Smooth muscle cell (in vitro differentiated cells): ENCODE data around the gene MUC5B. TPM values are rescaled to one million over a fixed set of nuclear protein-coding genes. Genes with fewer than 3 reads are reported as not detected.
"Not testable (repeated sequence)": the region's sequence is repeated elsewhere in the genome, so short reads cannot be mapped to it uniquely, and the experiment has no call there.

Source experiments
- DNase-seq: peaks from one replicate; lab custom pipeline; 2025; ENCODE audit not compliant: unreplicated experiment; lab: John Stamatoyannopoulos, UW
- H2AFZ ChIP-seq: fragments of 200-600 bp; sonication (generic); 2 replicates; pipeline ENCODE4 v1.6.0; 2016; ENCODE audit warnings: antibody characterized with exemption, low read depth, mild to moderate bottlenecking
- H3F3A ChIP-seq: fragments of 200-600 bp; sonication (generic); 2 replicates; pipeline ENCODE4 v1.6.0; 2017; ENCODE audit warnings: antibody characterized with exemption, low read depth
- H3K27ac ChIP-seq: fragments of 200-600 bp; sonication (generic); 2 replicates; pipeline ENCODE4 v1.5.1; 2016; ENCODE audit warnings: low read depth, mild to moderate bottlenecking
- H3K27me3 ChIP-seq: fragments of 200-600 bp; sonication (generic); 2 replicates; pipeline ENCODE4 v1.6.1; 2016; ENCODE audit warnings: low read depth, mild to moderate bottlenecking
- H3K36me3 ChIP-seq: fragments of 200-600 bp; sonication (generic); 2 replicates; pipeline ENCODE4 v1.5.1; 2016; ENCODE audit warnings: low read depth
- H3K4me1 ChIP-seq: fragments of 200-600 bp; sonication (generic); 2 replicates; pipeline ENCODE4 v1.5.1; 2016; ENCODE audit warnings: low read depth
- H3K4me2 ChIP-seq: fragments of 200-600 bp; sonication (generic); 2 replicates; pipeline ENCODE4 v1.6.0; 2016; ENCODE audit warnings: mild to moderate bottlenecking
- H3K4me3 ChIP-seq: fragments of 200-600 bp; sonication (generic); 2 replicates; pipeline ENCODE4 v1.5.1; 2016; ENCODE audit warnings: mild to moderate bottlenecking
- H3K79me2 ChIP-seq: fragments of 200-600 bp; sonication (generic); 2 replicates; pipeline ENCODE4 v1.6.0; 2016; ENCODE audit warnings: low read depth, mild to moderate bottlenecking
- H3K9ac ChIP-seq: fragments of 200-600 bp; sonication (generic); 2 replicates; pipeline ENCODE4 v1.6.0; 2016; ENCODE audit warnings: low read depth
- H3K9me3 ChIP-seq: fragments of 200-600 bp; sonication (generic); replicated peaks from 2 replicates; pipeline ENCODE4 v1.5.1; 2016; ENCODE audit warnings: low read depth
- H4K20me1 ChIP-seq: fragments of 200-600 bp; sonication (generic); 2 replicates; pipeline ENCODE4 v1.6.0; 2016; ENCODE audit warnings: low read depth
- WGBS: methylation state at CpG from one replicate; pipeline ENCODE4 v1.1.7; 2016; ENCODE audit warnings: low lambda C conversion rate; 5-methylcytosine and 5-hydroxymethylcytosine counted together
- polyA plus RNA-seq: library from polyadenylated mRNA; unstranded; fragments of >200 nt; fragmentation: Nextera tagmentation; extraction: Ambion mirVana; gene quantifications from 2 replicates; pipeline ENCODE4 v1.2.1, GENCODE V29; 2016
- total RNA-seq: library from RNA; depleted of rRNA; stranded (reverse); fragments of >200 nt; gene quantifications from 2 replicates; pipeline ENCODE4 v1.2.3, GENCODE V29; 2014
- TF ChIP-seq, protein P1 (sequence below): fragments of 200-600 bp; sonication (generic); IDR thresholded peaks from 2 replicates; pipeline ENCODE4 v1.5.1; 2017; ENCODE audit warnings: borderline replicate concordance, mild to moderate bottlenecking, antibody characterized with exemption; ENCODE audit not compliant: insufficient read depth, poor library complexity, severe bottlenecking

The MUC5B gene
- total and polyA plus RNA-seq, 2 experiments from 2014 or later: not detected

DNA sequence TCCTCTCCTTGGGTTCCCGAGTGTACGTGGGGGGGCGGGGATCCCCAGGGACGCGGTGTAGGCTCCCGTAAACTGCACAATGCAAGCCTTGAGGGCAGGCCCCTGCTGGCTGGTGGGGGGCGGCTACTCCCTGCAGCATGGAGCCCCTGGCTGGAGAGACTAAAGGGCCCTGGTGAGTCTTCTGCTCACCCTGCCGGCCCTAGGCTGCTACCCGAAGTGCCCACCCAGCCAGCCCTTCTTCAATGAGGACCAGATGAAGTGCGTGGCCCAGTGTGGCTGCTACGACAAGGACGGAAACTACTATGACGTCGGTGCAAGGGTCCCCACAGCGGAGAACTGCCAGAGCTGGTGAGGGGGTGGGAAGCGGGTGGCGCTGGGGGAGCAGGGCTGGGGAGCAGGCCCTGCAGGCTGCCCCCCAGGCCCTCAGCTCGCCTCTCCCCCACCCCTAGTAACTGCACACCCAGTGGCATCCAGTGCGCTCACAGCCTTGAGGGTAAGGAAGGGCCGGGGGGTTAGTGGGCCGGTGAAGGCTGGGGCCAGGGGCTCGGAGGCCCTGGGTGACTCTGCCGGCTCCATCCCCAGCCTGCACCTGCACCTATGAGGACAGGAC lies 16.8 kb downstream of the MUC5B start:
- H4K20me1 ChIP-seq: no peaks in the 10 kb centered on the region
- DNase-seq: no peak
- no peaks in the 10 kb centered on the region for H3K9me3 ChIP-seq
- H3K27ac ChIP-seq: no peak overlapping the region
- H3K9ac ChIP-seq: no peak overlapping the region
- no peaks in the 10 kb centered on the region for H3K36me3 ChIP-seq
- WGBS: 94% methylated on average over 13 of the region's 23 CpGs
- no peaks in the 10 kb centered on the region for H3K27me3 ChIP-seq
- no peaks in the 10 kb centered on the region for H3K79me2 ChIP-seq
- TF ChIP-seq, protein P1, sequence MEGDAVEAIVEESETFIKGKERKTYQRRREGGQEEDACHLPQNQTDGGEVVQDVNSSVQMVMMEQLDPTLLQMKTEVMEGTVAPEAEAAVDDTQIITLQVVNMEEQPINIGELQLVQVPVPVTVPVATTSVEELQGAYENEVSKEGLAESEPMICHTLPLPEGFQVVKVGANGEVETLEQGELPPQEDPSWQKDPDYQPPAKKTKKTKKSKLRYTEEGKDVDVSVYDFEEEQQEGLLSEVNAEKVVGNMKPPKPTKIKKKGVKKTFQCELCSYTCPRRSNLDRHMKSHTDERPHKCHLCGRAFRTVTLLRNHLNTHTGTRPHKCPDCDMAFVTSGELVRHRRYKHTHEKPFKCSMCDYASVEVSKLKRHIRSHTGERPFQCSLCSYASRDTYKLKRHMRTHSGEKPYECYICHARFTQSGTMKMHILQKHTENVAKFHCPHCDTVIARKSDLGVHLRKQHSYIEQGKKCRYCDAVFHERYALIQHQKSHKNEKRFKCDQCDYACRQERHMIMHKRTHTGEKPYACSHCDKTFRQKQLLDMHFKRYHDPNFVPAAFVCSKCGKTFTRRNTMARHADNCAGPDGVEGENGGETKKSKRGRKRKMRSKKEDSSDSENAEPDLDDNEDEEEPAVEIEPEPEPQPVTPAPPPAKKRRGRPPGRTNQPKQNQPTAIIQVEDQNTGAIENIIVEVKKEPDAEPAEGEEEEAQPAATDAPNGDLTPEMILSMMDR: no peak
- H3K4me2 ChIP-seq: no peak overlapping the region
- no peak overlapping the region for H2AFZ ChIP-seq
- no peaks in the 10 kb centered on the region for H3F3A ChIP-seq
- no peaks in the 10 kb centered on the region for H3K4me1 ChIP-seq
- no peak overlapping the region for H3K4me3 ChIP-seq

DNA sequence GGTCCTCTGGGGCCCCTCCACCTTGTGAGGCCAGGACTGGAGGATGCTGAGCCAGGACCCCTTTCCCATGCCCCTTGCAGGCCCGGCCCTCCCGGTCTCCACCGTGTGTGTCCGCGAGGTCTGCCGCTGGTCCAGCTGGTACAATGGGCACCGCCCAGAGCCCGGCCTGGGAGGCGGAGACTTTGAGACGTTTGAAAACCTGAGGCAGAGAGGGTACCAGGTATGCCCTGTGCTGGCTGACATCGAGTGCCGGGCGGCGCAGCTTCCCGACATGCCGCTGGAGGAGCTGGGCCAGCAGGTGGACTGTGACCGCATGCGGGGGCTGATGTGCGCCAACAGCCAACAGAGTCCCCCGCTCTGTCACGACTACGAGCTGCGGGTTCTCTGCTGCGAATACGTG lies 17.9 kb downstream of the MUC5B start:
- no peaks in the 10 kb centered on the region for H4K20me1 ChIP-seq
- 91% methylated on average over 25 of the region's 25 CpGs for WGBS
- no peak overlapping the region for H3K27ac ChIP-seq
- no peak for DNase-seq
- no peaks in the 10 kb centered on the region for H3F3A ChIP-seq
- H3K9ac ChIP-seq: no peak overlapping the region
- TF ChIP-seq, protein P1: no peak
- no peak overlapping the region for H2AFZ ChIP-seq
- H3K4me2 ChIP-seq: no peak overlapping the region
- H3K4me3 ChIP-seq: no peak overlapping the region
- H3K9me3 ChIP-seq: no peaks in the 10 kb centered on the region
- no peaks in the 10 kb centered on the region for H3K36me3 ChIP-seq
- H3K79me2 ChIP-seq: no peaks in the 10 kb centered on the region
- no peaks in the 10 kb centered on the region for H3K4me1 ChIP-seq
- H3K27me3 ChIP-seq: no peaks in the 10 kb centered on the region

DNA sequence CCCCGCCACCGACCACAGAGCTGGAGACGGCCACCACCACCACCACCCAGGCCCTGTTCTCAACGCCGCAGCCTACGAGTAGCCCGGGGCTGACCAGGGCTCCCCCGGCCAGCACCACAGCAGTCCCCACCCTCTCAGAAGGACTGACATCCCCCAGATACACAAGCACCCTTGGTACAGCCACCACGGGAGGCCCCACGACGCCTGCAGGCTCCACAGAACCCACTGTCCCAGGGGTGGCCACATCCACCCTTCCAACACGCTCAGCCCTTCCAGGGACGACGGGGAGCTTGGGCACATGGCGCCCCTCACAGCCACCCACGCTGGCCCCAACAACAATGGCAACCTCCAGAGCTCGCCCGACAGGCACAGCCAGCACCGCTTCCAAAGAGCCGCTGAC lies 18.8 kb downstream of the MUC5B start:
- DNase-seq: no peak
- Histone ChIP-seq H3K9me3 (no peaks in the 10 kb centered on the region), H4K20me1 (no peaks in the 10 kb centered on the region), H3K79me2 (no peaks in the 10 kb centered on the region), H3K4me1 (no peaks in the 10 kb centered on the region), H3K9ac (no peak overlapping the region), H2AFZ (no peak overlapping the region), H3K4me2 (no peak overlapping the region), H3K36me3 (no peaks in the 10 kb centered on the region), H3F3A (no peaks in the 10 kb centered on the region), H3K27ac (no peak overlapping the region), H3K4me3 (no peak overlapping the region), H3K27me3 (no peaks in the 10 kb centered on the region)
- TF ChIP-seq, protein P1: no peak
- 93% methylated on average over 20 of the region's 20 CpGs for WGBS

DNA sequence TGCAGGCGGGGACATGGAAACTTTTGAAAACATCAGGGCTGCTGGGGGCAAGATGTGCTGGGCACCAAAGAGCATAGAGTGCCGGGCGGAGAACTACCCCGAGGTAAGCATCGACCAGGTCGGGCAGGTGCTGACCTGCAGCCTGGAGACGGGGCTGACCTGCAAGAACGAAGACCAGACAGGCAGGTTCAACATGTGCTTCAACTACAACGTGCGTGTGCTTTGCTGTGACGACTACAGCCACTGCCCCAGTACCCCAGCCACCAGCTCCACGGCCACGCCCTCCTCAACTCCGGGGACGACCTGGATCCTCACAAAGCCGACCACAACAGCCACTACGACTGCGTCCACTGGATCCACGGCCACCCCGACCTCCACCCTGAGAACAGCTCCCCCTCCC lies 19.4 kb downstream of the MUC5B start:
- H3K4me3 ChIP-seq: no peak overlapping the region
- no peaks in the 10 kb centered on the region for H3K4me1 ChIP-seq
- H3K27me3 ChIP-seq: no peaks in the 10 kb centered on the region
- WGBS: 97% methylated on average over 20 of the region's 20 CpGs
- no peak overlapping the region for H3K9ac ChIP-seq
- no peak for DNase-seq
- H3F3A ChIP-seq: no peaks in the 10 kb centered on the region
- TF ChIP-seq, protein P1: no peak
- H3K27ac ChIP-seq: no peak overlapping the region
- H3K79me2 ChIP-seq: no peaks in the 10 kb centered on the region
- H3K36me3 ChIP-seq: no peaks in the 10 kb centered on the region
- no peaks in the 10 kb centered on the region for H4K20me1 ChIP-seq
- H2AFZ ChIP-seq: no peak overlapping the region
- no peaks in the 10 kb centered on the region for H3K9me3 ChIP-seq
- H3K4me2 ChIP-seq: no peak overlapping the region

DNA sequence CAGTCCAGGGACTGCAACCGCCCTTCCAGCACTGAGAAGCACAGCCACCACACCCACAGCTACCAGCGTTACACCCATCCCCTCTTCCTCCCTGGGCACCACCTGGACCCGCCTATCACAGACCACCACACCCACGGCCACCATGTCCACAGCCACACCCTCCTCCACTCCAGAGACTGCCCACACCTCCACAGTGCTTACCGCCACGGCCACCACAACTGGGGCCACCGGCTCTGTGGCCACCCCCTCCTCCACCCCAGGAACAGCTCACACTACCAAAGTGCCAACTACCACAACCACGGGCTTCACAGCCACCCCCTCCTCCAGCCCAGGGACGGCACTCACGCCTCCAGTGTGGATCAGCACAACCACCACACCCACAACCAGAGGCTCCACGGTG lies 19.9 kb downstream of the MUC5B start:
- not testable (repeated sequence) for H3K36me3 ChIP-seq, H3K9ac ChIP-seq, H4K20me1 ChIP-seq, H3K27me3 ChIP-seq, H3K4me3 ChIP-seq, H3K79me2 ChIP-seq, H3K4me1 ChIP-seq, H3K4me2 ChIP-seq, H3K9me3 ChIP-seq, H3K27ac ChIP-seq, H3F3A ChIP-seq, H2AFZ ChIP-seq, DNase-seq
- 95% methylated on average over 10 of the region's 11 CpGs for WGBS

DNA sequence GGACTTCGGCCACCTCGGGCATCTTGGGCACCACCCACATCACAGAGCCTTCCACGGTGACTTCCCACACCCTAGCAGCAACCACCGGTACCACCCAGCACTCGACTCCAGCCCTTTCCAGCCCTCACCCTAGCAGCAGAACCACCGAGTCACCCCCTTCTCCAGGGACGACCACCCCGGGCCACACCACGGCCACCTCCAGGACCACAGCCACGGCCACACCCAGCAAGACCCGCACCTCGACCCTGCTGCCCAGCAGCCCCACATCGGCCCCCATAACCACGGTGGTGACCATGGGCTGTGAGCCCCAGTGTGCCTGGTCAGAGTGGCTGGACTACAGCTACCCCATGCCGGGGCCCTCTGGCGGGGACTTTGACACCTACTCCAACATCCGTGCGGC lies 20.7 kb downstream of the MUC5B start:
- not testable (repeated sequence) for H3K4me3 ChIP-seq, H3K27me3 ChIP-seq, DNase-seq, H2AFZ ChIP-seq, H3K36me3 ChIP-seq, H3F3A ChIP-seq, H3K9ac ChIP-seq, H3K27ac ChIP-seq, H3K79me2 ChIP-seq, H3K4me1 ChIP-seq, H4K20me1 ChIP-seq, H3K4me2 ChIP-seq, H3K9me3 ChIP-seq
- WGBS: 97% methylated on average over 12 of the region's 18 CpGs
